CD4-positive, alpha-beta T cell (primary cell): ENCODE results near the gene EPB41L4B. TPM values are rescaled to one million over a fixed set of nuclear protein-coding genes. Genes with fewer than 3 reads are reported as not detected.
"Not testable (repeated sequence)": the region's sequence is repeated elsewhere in the genome, so short reads cannot be mapped to it uniquely, and the experiment has no call there.

Source experiments
- ATAC-seq: fragments of 200-7000 bp; cut with Tn5 transposase; one replicate; pipeline ENCODE4 v1.10.0; 2022; ENCODE audit warnings: mild to moderate bottlenecking; ENCODE audit not compliant: poor library complexity
- CTCF ChIA-PET: fragments of 350-600 bp; sonication (Branson Sonifier 250); formaldehyde crosslinking; loops from one replicate; lab custom pipeline; 2021; ENCODE audit warnings: antibody characterized with exemption, inconsistent platforms; lab: Charles Lee
- POLR2A ChIA-PET: fragments of 350-600 bp; sonication (Branson Sonifier 250); formaldehyde crosslinking; loops from one replicate; lab custom pipeline; 2021; ENCODE audit warnings: antibody characterized with exemption, inconsistent platforms; lab: Charles Lee
- DNase-seq, 14 experiments: peaks; one replicate each; pipeline ENCODE4 v3.0.0-alpha.2; 2013 to 2020; ENCODE audit warnings: mixed read lengths in 2 of 14
- H3K27ac ChIP-seq, 2 donors: one replicate each; pipeline versions ENCODE4 v1.5.1 to v1.7.0; 2013; ENCODE audit warnings: low read length in 2 of 2, low read depth in 1 of 2, mild to moderate bottlenecking in 1 of 2
- H3K27me3 ChIP-seq, 2 experiments: 1 replicate in 1 of 2; 2 replicates in 1 of 2; pipeline versions ENCODE4 v1.6.1 to v1.7.0; 2013; ENCODE audit warnings: low read length in 2 of 2, control low read depth in 1 of 2, mild to moderate bottlenecking in 1 of 2, moderate library complexity in 1 of 2; ENCODE audit not compliant: insufficient read depth in 2 of 2, control insufficient read depth in 1 of 2
- H3K36me3 ChIP-seq: one replicate; pipeline ENCODE4 v1.6.1; 2013; ENCODE audit warnings: low read length, control low read depth; ENCODE audit not compliant: insufficient read depth
- H3K4me1 ChIP-seq: one replicate; pipeline ENCODE4 v1.6.1; 2013; ENCODE audit warnings: low read length, control low read depth; ENCODE audit not compliant: insufficient read depth
- H3K4me3 ChIP-seq: one replicate; pipeline ENCODE4 v1.5.1; 2013; ENCODE audit warnings: mild to moderate bottlenecking, low read length, moderate library complexity
- H3K9me3 ChIP-seq, 2 experiments: 1 replicate in 1 of 2; 2 replicates in 1 of 2; pipeline versions ENCODE4 v1.6.1 to v1.7.0; 2013; ENCODE audit warnings: low read length in 2 of 2, mild to moderate bottlenecking in 2 of 2, control low read depth in 1 of 2, moderate library complexity in 1 of 2; ENCODE audit not compliant: control insufficient read depth in 1 of 2, insufficient read depth in 1 of 2
- H3K27ac Mint-ChIP-seq: one replicate; pipeline ENCODE4 v1.8.0; 2020; ENCODE audit warnings: mixed read lengths
- H3K27me3 Mint-ChIP-seq: one replicate; pipeline ENCODE4 v1.8.0; 2021; ENCODE audit warnings: mixed read lengths
- H3K36me3 Mint-ChIP-seq: one replicate; pipeline ENCODE4 v1.8.0; 2021; ENCODE audit warnings: low read depth, mixed read lengths
- H3K4me1 Mint-ChIP-seq: one replicate; pipeline ENCODE4 v1.8.0; 2021; ENCODE audit warnings: low read depth, mixed read lengths
- H3K4me3 Mint-ChIP-seq: one replicate; pipeline ENCODE4 v1.8.0; 2020; ENCODE audit warnings: mild to moderate bottlenecking, mixed read lengths
- H3K9me3 Mint-ChIP-seq: one replicate; pipeline ENCODE4 v1.8.0; 2020; ENCODE audit warnings: mixed read lengths
- intact Hi-C, 2 experiments: fragments of 100-400 bp; cut with DNase I in 1 of 2; cut with micrococcal nuclease in 1 of 2; formaldehyde crosslinking; loops; one replicate each; pipeline versions ENCODE4 v1.15.1 to v1.9.0; 2023 to 2025; cut with DNase I, micrococcal nuclease
- total RNA-seq, 174 experiments: library from RNA in 2 of 174; stranded (reverse) in 2 of 174; gene quantifications; one replicate each; pipeline ENCODE4 v1.2.3 and lab custom pipeline; 2021 to 2026
- TF ChIP-seq, protein P1 (sequence below): fragments of 200-600 bp; IDR thresholded peaks from one replicate; pipeline ENCODE4 v1.8.0; 2022; ENCODE audit warnings: antibody characterized with exemption, mild to moderate bottlenecking

The EPB41L4B gene
- total RNA-seq, 2 experiments from 2014 or later: not detected

DNA sequence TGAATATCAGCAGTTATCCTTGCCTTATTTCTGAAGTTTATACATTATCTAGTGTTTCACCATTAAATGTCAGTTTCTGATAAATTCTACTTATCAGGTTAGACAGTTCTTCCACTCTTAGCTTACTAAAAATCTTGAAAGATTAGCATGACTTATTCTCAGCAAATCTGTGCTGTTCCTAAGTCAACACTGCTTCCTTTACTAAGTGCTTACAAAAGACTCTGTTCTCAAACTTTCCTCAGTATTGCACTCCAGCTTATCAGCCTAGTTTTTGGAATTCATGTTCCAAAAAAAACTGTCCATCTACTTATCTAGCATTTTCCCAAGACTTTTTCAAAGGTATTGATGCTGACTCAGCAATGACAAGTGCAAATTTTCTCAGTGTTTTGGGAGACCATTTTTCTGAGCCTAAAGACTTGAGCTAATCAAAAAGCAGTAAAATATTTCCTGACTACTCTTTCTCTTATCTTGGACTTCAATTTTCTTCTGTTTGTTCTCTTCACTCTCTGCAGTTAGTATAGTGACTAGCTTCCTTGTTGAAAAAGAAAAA, 92.7 kb downstream of the EPB41L4B start:
- ChIA-PET CTCF (no interaction called here), POLR2A (no interaction called here)
- no peaks in the 10 kb centered on the region for H3K9me3 Mint-ChIP-seq
- H3K4me1 ChIP-seq: no peaks in the 10 kb centered on the region
- H3K36me3 Mint-ChIP-seq: no peaks in the 10 kb centered on the region
- H3K36me3 ChIP-seq: no peaks in the 10 kb centered on the region
- no peak overlapping the region for H3K4me3 ChIP-seq
- DNase-seq: no peak
- H3K27ac Mint-ChIP-seq: no peak overlapping the region
- H3K27me3 Mint-ChIP-seq: peaks cover 39% of the 10 kb centered on the region
- H3K4me3 Mint-ChIP-seq: no peak overlapping the region
- peaks cover 2 to 7% of the 10 kb centered on the region in 2 experiments for H3K27me3 ChIP-seq
- ATAC-seq: no peak
- H3K4me1 Mint-ChIP-seq: no peaks in the 10 kb centered on the region
- TF ChIP-seq, protein P1, sequence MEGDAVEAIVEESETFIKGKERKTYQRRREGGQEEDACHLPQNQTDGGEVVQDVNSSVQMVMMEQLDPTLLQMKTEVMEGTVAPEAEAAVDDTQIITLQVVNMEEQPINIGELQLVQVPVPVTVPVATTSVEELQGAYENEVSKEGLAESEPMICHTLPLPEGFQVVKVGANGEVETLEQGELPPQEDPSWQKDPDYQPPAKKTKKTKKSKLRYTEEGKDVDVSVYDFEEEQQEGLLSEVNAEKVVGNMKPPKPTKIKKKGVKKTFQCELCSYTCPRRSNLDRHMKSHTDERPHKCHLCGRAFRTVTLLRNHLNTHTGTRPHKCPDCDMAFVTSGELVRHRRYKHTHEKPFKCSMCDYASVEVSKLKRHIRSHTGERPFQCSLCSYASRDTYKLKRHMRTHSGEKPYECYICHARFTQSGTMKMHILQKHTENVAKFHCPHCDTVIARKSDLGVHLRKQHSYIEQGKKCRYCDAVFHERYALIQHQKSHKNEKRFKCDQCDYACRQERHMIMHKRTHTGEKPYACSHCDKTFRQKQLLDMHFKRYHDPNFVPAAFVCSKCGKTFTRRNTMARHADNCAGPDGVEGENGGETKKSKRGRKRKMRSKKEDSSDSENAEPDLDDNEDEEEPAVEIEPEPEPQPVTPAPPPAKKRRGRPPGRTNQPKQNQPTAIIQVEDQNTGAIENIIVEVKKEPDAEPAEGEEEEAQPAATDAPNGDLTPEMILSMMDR: no peak
- H3K27ac ChIP-seq: no peak overlapping the region
- intact Hi-C loops: no loop called here
- no peaks in the 10 kb centered on the region for H3K9me3 ChIP-seq

GRCh38 chr9:109225629-109226028, 95.2 kb downstream of the EPB41L4B start:
- H3K36me3 Mint-ChIP-seq: no peaks in the 10 kb centered on the region
- ChIA-PET CTCF (no interaction called here), POLR2A (no interaction called here)
- H3K9me3 ChIP-seq: no peaks in the 10 kb centered on the region
- no peak for ATAC-seq
- H3K27me3 Mint-ChIP-seq: peaks cover 23% of the 10 kb centered on the region
- no peaks in the 10 kb centered on the region for H3K4me1 ChIP-seq
- H3K27ac Mint-ChIP-seq: no peak overlapping the region
- no peak overlapping the region for H3K4me3 Mint-ChIP-seq
- intact Hi-C loops: no loop called here
- no peak overlapping the region for H3K4me3 ChIP-seq
- TF ChIP-seq, protein P1: no peak
- no peak overlapping the region for H3K27ac ChIP-seq
- H3K4me1 Mint-ChIP-seq: no peaks in the 10 kb centered on the region
- no peaks in the 10 kb centered on the region for H3K9me3 Mint-ChIP-seq
- DNase-seq: no peak
- peaks cover 0 to 2% of the 10 kb centered on the region in 2 experiments for H3K27me3 ChIP-seq
- no peaks in the 10 kb centered on the region for H3K36me3 ChIP-seq

DNA sequence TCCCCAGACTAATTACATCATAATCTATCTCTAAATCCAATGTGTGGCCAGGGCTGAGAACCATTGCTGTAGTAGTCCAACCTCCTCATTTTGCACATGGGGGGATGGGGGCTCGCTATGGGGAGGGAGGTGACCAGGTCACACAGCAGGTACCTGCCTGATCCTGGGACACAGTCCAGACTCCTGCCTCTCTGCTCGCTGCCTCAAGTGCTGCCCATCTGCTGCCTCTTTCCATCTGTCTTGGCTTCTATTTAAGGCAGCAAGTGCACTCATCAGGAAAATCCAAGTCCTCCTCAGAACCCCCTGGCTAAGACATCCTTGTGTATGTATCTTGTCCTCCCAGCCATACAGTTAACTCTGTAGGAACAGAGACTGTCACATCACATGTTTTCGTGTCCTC, 96.1 kb downstream of the EPB41L4B start:
- H3K4me3 ChIP-seq: no peak overlapping the region
- H3K4me3 Mint-ChIP-seq: no peak overlapping the region
- peaks cover 32% of the 10 kb centered on the region for H3K27me3 Mint-ChIP-seq
- H3K9me3 ChIP-seq: no peaks in the 10 kb centered on the region
- ChIA-PET CTCF (no interaction called here), POLR2A (no interaction called here)
- DNase-seq (no peak), ATAC-seq (no peak)
- H3K9me3 Mint-ChIP-seq: no peaks in the 10 kb centered on the region
- H3K4me1 Mint-ChIP-seq: no peaks in the 10 kb centered on the region
- H3K27me3 ChIP-seq: peaks cover 0 to 6% of the 10 kb centered on the region in 2 experiments
- no peaks in the 10 kb centered on the region for H3K4me1 ChIP-seq
- intact Hi-C loops: no loop called here
- no peaks in the 10 kb centered on the region for H3K36me3 Mint-ChIP-seq
- no peak overlapping the region for H3K27ac Mint-ChIP-seq
- H3K36me3 ChIP-seq: no peaks in the 10 kb centered on the region
- TF ChIP-seq, protein P1: no peak
- no peak overlapping the region for H3K27ac ChIP-seq

DNA sequence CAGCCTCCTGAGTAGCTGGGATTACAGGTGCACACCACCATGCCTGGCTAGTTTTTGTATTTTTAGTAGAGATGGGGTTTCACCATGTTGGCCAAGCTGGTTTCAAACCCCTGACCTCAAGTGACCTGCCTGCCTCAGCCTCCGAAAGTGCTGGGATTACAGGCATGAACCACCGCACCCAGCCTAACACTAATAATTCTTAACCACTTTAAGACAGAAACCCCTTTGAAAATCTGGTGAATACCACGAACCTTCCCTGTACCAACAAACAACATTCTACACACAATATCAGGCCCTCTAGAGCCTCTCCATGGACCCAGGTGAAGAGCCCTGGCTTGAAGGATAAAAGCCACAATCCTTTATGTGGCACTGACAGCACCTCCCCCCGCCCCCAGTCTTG, 102.6 kb downstream of the EPB41L4B start:
- H3K4me1 Mint-ChIP-seq, H3K9me3 ChIP-seq, H3K36me3 ChIP-seq, H3K4me3 Mint-ChIP-seq, intact Hi-C loops, DNase-seq, H3K4me3 ChIP-seq, CTCF ChIA-PET, H3K27me3 ChIP-seq, H3K9me3 Mint-ChIP-seq, H3K27ac Mint-ChIP-seq, ATAC-seq, H3K36me3 Mint-ChIP-seq, POLR2A ChIA-PET, H3K4me1 ChIP-seq, H3K27ac ChIP-seq: not testable (repeated sequence)
- H3K27me3 Mint-ChIP-seq: peaks cover 29% of the 10 kb centered on the region
